CD4-positive, alpha-beta T cell treated with Interleukin-15 for 4 hours (primary cell): ENCODE data around the gene ABCC8.

Source experiments
- DNase-seq: peaks from one replicate; pipeline ENCODE4 v3.0.0-alpha.2; 2020; ENCODE audit warnings: low spot score

ABCC8 gene

GRCh38 chr11:17469998-17470397 lies 6.6 kb downstream of the ABCC8 start:
- DNase-seq, result no peak

DNA sequence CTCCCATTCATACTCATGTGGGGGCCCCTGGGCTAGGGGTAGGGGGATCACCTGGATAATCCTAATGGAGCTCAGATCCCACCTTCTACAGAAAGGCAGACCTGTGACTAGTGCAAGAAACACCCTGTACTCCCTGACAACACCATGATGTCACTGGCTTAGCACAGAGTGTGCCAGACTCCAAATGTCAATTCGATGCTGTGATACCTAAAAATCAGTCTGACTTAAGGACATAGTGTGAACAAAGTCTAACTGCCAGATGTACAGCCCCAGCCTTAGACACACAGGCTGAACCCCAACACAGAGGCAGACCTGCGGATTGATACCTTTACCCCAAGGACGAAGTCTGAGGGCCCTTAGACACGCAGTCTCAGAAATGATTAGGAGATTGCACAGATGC lies 8.5 kb downstream of the ABCC8 start:
- no peak for DNase-seq

- no peak for DNase-seq
These were observed 13.0 kb downstream of the ABCC8 start for GRCh38 chr11:17463546-17464174.

DNA sequence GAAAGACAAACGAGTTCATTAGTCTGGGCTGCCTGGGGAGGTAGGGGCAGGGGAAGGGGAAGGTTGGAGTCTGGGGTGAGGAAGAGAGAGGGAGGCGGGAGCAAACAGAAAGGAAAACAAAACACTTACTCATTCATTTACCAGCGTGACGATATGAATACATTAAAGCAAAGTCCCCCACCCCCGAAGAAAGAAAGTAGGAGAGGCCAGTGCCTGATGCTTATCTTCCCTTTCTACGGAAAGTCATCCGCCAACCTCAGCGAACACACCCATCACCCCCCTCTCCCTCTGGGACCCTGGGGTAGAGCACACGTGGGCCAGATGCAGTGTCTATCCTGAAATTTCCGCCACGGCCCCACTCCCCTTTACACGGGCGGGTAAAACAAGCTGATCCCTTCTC lies 13.7 kb downstream of the ABCC8 start:
- no peak for DNase-seq

DNA sequence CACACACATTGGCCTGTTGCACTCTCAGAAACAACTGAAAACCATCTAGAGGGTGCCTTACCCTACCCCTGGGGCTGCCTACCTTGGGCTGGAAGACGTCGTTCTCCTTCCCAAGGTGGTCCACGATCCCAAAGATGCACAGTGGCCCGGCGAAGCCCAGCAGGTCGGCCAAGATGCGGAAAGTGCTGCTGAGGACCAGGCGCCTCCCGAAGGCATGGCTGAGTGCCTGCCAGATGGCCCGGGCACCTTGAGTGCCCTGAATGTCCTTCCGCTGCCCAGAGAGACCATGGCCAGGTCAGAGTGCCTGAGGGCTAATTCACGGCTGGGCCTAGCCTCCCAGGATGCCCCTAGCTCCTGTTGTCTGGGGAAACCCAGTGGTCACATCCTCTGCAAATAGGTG lies 16.2 kb downstream of the ABCC8 start:
- DNase-seq, result no peak

DNA sequence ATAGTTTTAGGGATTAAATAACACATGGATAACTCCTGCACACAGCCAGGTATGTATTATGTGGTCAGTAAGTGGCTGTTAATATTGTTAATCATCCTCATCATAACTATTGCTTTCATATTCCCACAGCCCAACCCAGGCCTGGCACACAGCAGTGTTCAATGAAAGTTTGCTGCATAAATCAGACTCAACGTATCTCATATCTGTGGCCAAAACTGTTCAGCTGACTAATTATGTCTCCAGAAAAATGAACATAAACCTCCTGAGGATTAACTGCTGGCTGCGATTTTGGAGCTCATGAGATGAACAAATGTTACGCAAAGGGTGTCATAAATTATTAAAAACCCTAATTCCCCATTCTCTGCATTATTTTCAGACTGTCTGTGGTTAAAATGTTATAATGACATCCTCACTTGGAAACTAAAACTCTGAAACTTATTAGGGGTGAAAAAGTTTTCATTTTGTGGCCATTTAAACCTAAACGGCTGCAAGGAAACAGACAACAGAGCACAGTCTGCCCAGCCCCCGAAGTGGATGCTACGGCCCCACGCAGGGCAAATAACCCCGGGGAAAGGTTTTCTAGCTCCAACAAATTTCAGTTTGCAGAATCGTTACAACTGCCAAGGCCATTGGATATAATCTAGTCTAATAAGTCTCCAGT lies 17.3 kb downstream of the ABCC8 start:
- no peak for DNase-seq

DNA sequence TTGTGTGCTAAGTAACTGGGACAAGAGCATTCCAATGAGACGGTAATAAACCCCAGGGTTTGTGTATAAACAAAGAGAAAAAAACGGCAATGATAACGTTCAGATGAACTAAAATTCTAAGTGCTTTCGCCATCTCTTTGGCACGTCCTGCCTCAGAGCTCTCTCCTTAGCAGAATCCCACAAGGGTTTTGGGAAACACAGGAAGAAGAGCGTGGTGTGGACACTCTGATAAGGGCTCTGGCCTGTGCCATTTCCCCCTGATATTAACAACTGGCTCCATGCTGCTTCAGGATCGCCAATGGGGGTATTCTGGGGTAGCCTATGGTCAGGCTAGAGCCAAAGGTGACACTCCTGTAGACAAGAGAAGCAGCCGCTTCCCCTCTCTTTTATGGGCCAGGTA lies 18.4 kb downstream of the ABCC8 start:
- no peak for DNase-seq

DNA sequence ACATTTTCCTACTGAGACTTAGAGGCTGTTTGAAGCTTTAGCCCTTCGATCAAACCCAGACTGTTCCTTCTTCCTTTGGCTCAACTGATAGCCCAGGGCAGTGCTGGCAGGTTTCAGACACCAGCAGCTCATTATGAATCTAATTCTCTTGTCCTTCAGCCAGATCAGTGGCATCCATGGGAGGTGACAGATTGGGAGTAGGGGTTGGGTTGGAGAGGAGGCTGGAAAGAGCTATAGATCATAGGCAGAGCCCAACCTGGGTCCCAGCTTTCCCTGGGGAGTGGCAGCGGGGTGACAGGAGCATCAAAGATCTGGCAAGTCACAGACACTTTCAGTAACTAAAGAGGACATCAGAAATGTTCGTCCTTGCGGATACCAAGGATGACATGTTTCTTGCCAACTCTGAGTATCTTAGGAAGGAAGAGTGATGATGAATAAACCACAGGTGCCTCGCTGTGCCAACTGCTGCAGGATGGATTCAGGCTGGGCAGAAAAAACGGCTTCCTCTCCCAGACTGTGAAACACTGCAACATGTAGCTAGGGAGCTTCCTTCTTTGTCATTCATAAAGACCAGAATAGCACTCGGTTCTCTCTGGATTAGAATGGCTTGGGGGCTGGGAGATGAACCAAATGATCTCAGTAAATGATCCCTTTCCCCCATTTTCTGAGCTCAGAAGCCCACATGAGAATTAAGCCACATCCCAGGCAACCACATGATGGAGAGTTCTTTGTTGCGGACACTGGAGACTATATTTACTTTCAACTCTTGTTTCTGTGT lies 19.1 kb downstream of the ABCC8 start:
- DNase-seq, result no peak

DNA sequence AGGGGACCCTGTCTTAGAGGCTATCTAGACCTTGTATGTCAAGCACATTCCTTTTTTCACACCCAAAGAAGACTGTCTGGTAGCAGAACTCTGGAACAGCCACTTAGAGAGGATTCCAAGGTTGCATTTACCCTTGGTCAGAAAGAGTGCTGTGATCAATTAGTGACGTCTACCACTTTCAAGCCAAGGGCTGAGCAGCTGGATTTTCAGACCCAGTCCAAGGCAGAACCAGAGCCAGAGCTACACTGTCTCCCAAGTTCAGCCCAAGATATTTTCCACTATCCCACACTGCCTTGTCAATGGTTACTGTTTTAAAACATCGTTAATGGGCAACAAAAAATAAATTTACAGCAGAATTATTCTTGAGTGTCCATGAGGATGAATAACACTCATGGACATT lies 24.0 kb downstream of the ABCC8 start:
- no peak for DNase-seq

DNA sequence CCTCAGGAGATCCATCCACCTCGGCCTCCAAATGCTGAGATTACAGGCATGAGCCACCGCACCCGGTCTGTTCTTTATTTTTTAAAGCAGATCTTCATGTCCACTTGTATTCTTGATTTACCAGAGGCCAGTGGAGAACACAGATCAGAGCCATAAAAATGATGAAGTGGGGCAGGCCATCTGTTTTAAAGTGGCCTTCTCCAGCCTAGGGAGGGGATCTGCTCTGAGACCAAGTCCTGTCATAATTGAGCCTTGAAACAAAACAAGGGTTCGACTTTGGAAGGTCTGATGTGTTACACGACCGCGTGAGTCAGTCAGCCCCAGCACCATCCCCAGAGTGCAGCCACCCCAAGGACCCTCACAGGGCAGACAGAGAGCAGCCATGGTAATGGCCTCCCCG lies 27.5 kb downstream of the ABCC8 start:
- no peak for DNase-seq

GRCh38 chr11:17446482-17446881 lies 30.2 kb downstream of the ABCC8 start:
- DNase-seq, result no peak

- DNase-seq, result no peak
These were observed 31.3 kb downstream of the ABCC8 start for GRCh38 chr11:17445240-17445795.

- no peak for DNase-seq
These were observed 32.5 kb downstream of the ABCC8 start for GRCh38 chr11:17443926-17444690.

DNA sequence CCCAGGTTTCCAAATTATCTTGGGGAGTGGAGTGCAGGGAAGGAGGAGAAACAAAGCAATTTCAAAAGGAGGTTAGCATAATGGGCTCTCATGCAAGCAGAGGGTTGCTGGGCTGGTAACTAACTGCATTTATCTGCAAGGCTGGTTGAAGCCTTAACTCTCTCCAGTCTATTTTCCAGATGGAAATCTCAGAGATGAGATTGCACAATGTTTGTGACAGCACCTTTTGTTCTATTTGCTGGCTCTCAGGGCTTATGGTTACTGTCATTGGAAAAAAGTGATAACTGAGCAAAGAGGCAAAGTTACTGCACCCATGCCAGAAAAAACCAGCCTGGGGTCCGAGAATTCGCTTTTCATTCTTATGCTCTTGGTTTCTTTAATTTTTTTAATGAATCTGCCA lies 33.2 kb downstream of the ABCC8 start:
- no peak for DNase-seq

DNA sequence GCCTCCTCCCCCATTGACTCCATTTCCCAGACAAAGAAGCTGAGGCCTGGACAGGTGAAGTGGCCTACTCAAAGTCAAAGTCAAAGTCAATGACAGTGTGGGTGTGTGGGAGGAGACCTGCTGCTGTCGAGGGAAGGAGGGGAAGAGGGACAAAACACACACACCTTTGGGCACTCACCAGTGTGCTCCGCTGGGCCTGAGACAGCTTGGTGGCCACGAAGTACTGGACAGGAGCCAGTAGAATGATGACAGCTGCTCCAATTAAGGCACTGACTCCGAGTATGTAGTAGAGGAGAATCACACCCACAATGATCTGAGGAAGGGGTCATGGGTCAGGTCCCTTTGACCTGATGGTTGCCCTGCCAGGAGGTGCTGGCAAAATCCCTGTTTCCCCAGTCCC lies 33.6 kb downstream of the ABCC8 start:
- no peak for DNase-seq

DNA sequence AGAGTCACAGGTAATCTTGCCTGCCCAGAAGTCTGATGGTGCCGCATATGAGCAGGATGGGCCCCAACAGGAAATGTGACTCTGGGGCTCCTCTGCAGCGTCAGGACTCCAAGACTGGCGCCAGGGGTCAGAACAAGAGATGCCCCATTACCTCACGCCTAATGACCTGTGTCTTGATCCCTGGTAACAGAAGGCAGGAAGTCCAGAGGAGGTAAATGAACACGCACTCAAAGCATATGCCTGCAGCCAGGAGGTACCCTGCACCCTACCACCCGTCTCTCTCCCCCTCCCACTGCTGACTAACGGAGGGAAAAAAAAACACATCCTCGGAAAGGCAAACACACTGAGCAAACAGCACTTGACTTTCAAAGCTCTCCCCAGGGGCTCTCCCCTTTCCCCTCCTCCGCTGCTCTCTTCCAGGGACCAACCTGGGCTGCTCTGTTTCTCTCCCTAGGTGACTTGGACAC lies 37.3 kb downstream of the ABCC8 start:
- no peak for DNase-seq

GRCh38 chr11:17437366-17437765 lies 39.3 kb downstream of the ABCC8 start:
- DNase-seq, result no peak

GRCh38 chr11:17434108-17434507 lies 42.5 kb downstream of the ABCC8 start:
- DNase-seq, result no peak

- no peak for DNase-seq
These were observed 44.6 kb downstream of the ABCC8 start for GRCh38 chr11:17432002-17432401.

DNA sequence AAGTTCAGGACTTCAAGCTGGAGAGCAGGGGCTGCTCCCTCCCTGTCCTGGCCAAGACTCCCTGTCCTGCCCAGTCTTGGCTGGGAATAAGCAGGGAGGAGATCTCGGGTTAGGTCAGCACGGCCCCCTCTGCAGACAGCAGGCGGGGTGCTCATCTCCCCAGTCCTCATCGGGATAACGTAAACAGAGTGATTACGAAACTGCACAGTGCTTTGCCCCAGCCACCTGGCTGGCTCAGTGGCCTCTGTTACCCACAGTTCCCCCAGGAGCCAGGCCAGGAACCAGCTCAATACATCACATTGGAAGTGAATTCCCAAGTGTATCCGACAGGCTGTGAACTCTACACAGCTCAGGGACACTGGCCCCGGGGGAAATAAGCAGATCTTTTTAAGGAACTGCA lies 45.5 kb downstream of the ABCC8 start:
- DNase-seq, result no peak

DNA sequence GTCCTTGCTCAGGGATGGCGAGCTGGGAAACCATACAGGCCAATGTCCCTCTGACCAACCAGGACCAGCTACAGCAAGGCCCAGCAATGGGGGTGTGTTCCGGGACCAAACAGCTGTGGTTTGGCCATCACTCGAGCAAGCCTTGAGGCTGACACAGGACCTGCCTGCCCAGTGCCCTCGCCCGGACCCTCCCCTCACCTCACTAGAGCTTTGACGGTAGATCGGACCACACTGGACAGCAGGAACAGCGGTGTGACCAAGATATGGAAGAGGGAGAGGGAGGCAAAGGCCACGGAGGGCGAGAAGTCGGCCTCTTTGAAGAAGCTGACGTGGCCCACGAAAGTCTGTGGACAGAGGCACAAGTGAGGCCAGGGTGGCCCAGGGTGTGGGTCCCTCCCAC lies 46.0 kb downstream of the ABCC8 start:
- no peak for DNase-seq

DNA sequence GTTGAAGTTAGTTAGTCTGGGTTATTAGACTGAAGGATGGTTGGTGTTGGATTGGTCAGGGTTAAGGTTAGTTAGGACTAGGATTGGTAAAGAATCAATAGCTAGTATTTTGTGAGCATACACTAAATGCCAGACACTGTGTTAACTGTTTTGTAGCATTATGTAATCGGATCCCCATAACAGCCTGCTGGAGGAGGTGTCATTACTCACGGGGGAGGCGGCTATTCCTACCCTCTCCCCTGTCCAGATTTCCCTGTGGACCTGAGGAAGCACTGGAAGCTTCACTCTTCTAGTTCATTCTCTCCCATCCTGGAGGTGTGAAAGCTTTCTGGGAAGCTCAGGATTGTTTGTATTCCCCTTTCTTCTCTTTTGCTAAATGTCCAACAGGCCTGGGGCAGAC lies 47.7 kb downstream of the ABCC8 start:
- DNase-seq, result no peak
